ENCODE measurements around the gene FXYD4.

The FXYD4 gene, protein sequence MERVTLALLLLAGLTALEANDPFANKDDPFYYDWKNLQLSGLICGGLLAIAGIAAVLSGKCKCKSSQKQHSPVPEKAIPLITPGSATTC

DNA sequence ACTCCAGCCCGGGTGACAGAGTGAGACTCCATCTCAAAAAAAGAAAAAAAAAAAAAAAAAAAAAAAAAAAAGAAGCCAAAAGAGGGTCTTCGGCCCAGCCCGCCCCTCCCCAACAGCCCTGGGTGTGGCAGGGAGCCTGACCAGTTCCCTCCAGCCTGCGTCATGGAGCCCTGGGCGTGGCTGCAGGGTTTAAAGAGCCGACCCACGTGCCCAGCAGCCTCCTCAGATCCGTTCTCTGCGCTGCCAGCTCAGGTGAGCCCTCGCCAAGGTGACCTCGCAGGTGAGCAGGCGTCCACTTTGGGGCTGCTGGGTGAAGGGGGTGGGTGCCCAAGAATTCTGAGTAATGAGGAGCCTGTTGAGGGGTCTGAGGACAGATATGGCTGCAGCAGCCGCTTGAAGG, at the start of gene FXYD4:
FXYD4 (plus strand) TSS at position 219 of the 400 bp plus-strand sequence. CDS start 2,111 bp downstream, outside the sequence.
- no peak within 1 kb of the TSS for H3K4me2 ChIP-seq (ENCODE audit: low read length)
- TF ChIP-seq, protein P1, sequence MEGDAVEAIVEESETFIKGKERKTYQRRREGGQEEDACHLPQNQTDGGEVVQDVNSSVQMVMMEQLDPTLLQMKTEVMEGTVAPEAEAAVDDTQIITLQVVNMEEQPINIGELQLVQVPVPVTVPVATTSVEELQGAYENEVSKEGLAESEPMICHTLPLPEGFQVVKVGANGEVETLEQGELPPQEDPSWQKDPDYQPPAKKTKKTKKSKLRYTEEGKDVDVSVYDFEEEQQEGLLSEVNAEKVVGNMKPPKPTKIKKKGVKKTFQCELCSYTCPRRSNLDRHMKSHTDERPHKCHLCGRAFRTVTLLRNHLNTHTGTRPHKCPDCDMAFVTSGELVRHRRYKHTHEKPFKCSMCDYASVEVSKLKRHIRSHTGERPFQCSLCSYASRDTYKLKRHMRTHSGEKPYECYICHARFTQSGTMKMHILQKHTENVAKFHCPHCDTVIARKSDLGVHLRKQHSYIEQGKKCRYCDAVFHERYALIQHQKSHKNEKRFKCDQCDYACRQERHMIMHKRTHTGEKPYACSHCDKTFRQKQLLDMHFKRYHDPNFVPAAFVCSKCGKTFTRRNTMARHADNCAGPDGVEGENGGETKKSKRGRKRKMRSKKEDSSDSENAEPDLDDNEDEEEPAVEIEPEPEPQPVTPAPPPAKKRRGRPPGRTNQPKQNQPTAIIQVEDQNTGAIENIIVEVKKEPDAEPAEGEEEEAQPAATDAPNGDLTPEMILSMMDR (IDR thresholded peaks at IDR 0.05), result no peak
- H3K27me3 ChIP-seq (ENCODE audit: control insufficient read depth, insufficient read depth, low read length), result no peaks in the 10 kb centered on the region
- H3K9ac ChIP-seq, result no peak within 1 kb of the TSS
- H3K9me3 ChIP-seq (ENCODE audit: control insufficient read depth, low read length), result no peaks in the 10 kb centered on the region
- no peaks in the 10 kb centered on the region for H3K36me3 ChIP-seq (ENCODE audit: control insufficient read depth, insufficient read depth, low read length)
- no peak within 1 kb of the TSS for H3K4me3 ChIP-seq (ENCODE audit: low read depth, low read length)
- no peaks in the 10 kb centered on the region for H3K4me1 ChIP-seq
- H3K79me2 ChIP-seq, result no peaks in the 10 kb centered on the region
- no peak within 1 kb of the TSS for H2AFZ ChIP-seq
- no peak within 1 kb of the TSS for H3K27ac ChIP-seq

DNA sequence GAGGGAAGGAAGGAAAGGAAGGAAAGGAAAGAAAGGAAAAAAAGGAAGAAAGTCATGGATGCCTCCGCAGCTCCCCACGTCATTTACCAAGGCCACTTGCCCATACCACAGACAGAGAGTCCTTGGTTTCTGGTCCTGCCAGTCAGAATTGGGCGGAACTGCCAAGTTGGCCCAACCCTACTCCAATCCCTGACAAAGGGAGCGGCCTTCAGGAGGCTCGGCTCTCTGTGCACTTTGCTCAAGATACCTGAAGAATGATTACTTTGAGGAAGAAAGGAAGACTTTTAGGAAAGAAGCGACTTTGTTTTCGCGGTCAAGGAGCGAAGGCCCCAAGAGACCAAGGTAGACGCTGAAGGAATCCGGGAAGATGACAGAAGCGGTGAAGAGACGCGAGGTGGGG, 49.1 kb upstream of the FXYD4 start:
- Histone ChIP-seq H3K27ac (no peak overlapping the region), H3K9ac (no peak overlapping the region), H3K9me3 (ENCODE audit: control insufficient read depth, low read length) (no peaks in the 10 kb centered on the region), H3K27me3 (ENCODE audit: control insufficient read depth, insufficient read depth, low read length) (no peaks in the 10 kb centered on the region), H3K4me3 (ENCODE audit: low read depth, low read length) (no peak overlapping the region), H3K79me2 (no peaks in the 10 kb centered on the region), H3K4me2 (ENCODE audit: low read length) (no peak overlapping the region), H3K4me1 (peaks cover 4% of the 10 kb centered on the region), H2AFZ (peak overlapping the region; percentile 91), H3K36me3 (ENCODE audit: control insufficient read depth, insufficient read depth, low read length) (no peaks in the 10 kb centered on the region)
- TF ChIP-seq, protein P1 (IDR thresholded peaks at IDR 0.05), result no peak

DNA sequence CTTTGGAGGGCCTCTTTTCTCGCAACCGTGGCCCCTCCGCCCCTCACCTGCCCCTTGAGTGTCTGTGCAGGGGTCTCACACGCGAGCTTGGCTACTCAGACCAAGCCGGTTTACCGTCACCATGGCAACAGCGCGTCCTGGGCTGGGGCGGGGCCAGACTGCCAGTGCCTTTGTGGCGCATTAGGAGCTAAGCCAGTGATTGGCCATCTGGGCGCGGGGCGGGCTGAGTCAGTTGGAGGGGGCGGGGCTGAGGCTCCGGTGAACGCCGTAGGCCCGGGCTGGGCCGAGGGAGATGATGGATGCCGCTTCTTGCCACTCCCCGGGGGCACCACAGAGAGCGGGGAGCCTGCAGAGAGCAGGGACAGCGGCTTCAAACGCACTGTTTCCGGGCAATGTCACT, 48.7 kb upstream of the FXYD4 start:
- Histone ChIP-seq H3K27ac (no peak overlapping the region), H3K4me1 (peaks cover 4% of the 10 kb centered on the region), H3K4me2 (ENCODE audit: low read length) (no peak overlapping the region), H3K9me3 (ENCODE audit: control insufficient read depth, low read length) (no peaks in the 10 kb centered on the region), H3K4me3 (ENCODE audit: low read depth, low read length) (no peak overlapping the region), H2AFZ (peak overlapping the region; percentile 91), H3K79me2 (no peaks in the 10 kb centered on the region), H3K9ac (no peak overlapping the region), H3K27me3 (ENCODE audit: control insufficient read depth, insufficient read depth, low read length) (no peaks in the 10 kb centered on the region), H3K36me3 (ENCODE audit: control insufficient read depth, insufficient read depth, low read length) (no peaks in the 10 kb centered on the region)
- TF ChIP-seq, protein P1 (IDR thresholded peaks at IDR 0.05), result no peak

DNA sequence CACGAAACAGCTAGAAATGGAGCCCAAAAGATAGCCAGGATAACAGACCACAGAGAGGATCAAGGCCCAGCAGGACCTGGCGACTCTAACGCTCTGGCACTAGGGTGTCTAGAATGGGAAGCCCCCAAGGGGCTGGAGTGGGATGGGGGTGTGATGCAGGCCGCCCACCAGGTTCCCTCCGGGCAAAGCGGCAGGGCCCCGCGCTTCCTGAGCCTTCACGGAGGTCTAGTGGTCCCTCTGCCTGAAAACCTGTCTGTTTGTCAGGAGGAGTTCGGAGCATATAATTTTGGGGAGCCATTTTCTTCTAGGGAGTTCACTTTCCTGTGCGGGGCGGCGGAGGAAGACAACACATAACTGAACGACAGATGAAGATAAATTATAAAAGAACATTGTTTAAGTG, 48.2 kb upstream of the FXYD4 start:
- no peak overlapping the region for H3K4me2 ChIP-seq (ENCODE audit: low read length)
- H2AFZ ChIP-seq, result peak overlapping the region; percentile 91
- H3K9ac ChIP-seq, result no peak overlapping the region
- no peaks in the 10 kb centered on the region for H3K36me3 ChIP-seq (ENCODE audit: control insufficient read depth, insufficient read depth, low read length)
- no peaks in the 10 kb centered on the region for H3K9me3 ChIP-seq (ENCODE audit: control insufficient read depth, low read length)
- no peak overlapping the region for H3K4me3 ChIP-seq (ENCODE audit: low read depth, low read length)
- peaks cover 4% of the 10 kb centered on the region for H3K4me1 ChIP-seq
- H3K27me3 ChIP-seq (ENCODE audit: control insufficient read depth, insufficient read depth, low read length), result no peaks in the 10 kb centered on the region
- H3K79me2 ChIP-seq, result no peaks in the 10 kb centered on the region
- no peak overlapping the region for H3K27ac ChIP-seq
- TF ChIP-seq, protein P1 (IDR thresholded peaks at IDR 0.05), result no peak

DNA sequence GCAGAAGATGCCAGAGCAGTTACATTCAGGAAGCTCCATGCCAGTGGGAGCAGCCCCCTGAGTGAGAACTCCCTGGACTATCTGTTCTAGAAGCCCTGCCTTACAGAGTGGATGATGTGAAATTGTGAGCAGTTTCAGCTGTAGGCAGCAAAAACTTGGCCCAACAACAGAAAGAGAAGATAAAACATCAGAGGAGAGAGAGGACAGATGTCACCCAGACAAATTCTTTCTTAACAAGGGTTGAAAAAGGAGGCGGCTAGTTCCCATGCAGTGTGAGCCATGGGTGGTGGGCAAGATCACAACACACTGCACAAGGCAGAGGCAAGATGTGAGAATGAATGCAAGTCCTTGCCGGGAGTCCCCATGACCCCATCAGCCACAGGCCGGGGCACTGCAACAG, 46.6 kb upstream of the FXYD4 start:
- Histone ChIP-seq H2AFZ (no peak overlapping the region), H3K27me3 (ENCODE audit: control insufficient read depth, insufficient read depth, low read length) (no peaks in the 10 kb centered on the region), H3K4me1 (peaks cover 4% of the 10 kb centered on the region), H3K9me3 (ENCODE audit: control insufficient read depth, low read length) (no peaks in the 10 kb centered on the region), H3K79me2 (no peaks in the 10 kb centered on the region), H3K9ac (no peak overlapping the region), H3K27ac (no peak overlapping the region), H3K36me3 (ENCODE audit: control insufficient read depth, insufficient read depth, low read length) (no peaks in the 10 kb centered on the region), H3K4me2 (ENCODE audit: low read length) (no peak overlapping the region), H3K4me3 (ENCODE audit: low read depth, low read length) (no peak overlapping the region)
- TF ChIP-seq, protein P1 (IDR thresholded peaks at IDR 0.05), result no peak
